ENCODE data around the gene ACTR5.

- TF ChIP-seq CTCF (IDR thresholded peaks at IDR 0.05; ENCODE audit: extremely low read depth in 1 of 2, insufficient read depth in 1 of 2, low read depth in 1 of 2, low read length in 2 of 2): no peak
- peak; percentile 14 for TF ChIP-seq POLR2A (IDR thresholded peaks at IDR 0.05; ENCODE audit: low read depth, low read length)
- no peak for TF ChIP-seq MAX (IDR thresholded peaks at IDR 0.05; ENCODE audit: insufficient read depth, insufficient read length)
- no peak for TF ChIP-seq EZH2 (IDR thresholded peaks at IDR 0.05; ENCODE audit: borderline replicate concordance, low read depth, low read length, severe bottlenecking)
These were observed 56.6 kb downstream of the ACTR5 start for GRCh38 chr20:38804682-38805501.
